HG03045 (cell line): Measurements from ENCODE around the gene ARID5A.
A peak's percentile ranks its signal among the peaks of the same experiment; 100 is the strongest.

Experiments used
- ATAC-seq: cut with Tn5 transposase; IDR thresholded peaks from one replicate; pipeline ENCODE4 v1.9.1; 2021; ENCODE audit warnings: mild to moderate bottlenecking, moderate library complexity; ENCODE audit not compliant: unreplicated experiment

The ARID5A gene

DNA sequence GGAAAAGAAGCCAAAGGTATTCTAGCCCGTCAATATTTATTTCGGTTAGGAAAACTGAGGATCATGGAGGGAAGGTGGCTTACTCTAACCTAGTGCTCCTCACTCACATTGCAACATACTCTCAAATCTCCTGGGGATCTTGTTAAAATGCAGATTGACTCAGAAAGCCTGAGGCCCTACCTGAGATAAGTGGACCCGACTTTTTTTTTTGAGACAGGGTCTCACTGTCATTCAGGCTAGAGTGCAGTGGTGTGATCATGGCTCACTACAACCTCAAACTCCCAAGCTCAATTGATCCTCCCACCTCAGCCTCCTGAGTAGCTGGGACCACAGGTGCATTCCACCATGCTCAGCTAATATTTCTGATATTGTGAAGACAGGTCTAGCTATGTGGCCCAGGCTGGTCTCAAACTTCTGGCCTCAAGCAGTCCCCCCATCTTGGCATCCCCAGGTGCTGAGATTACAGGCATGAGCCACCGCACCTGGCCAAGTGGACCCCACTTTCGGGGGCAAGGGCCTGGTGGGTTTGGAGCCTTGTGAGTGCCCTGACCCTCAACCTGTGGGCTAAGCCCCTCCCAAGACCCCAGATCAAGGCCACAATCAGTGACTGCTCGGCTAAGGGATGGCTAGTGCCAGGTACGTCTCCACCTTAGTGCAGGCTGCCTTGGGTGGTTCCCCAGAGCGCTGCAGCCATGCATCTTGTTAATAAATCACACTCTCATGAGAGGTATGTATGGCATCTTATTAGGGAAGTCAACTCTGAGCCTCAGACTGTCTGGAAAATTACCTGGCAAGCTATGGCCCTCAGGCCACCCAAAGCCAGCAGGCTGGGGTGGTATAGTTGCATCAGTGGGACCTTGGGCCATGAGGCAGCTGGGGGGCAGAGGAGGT lies 30.3 kb upstream of the ARID5A start:
- ATAC-seq: no peak

DNA sequence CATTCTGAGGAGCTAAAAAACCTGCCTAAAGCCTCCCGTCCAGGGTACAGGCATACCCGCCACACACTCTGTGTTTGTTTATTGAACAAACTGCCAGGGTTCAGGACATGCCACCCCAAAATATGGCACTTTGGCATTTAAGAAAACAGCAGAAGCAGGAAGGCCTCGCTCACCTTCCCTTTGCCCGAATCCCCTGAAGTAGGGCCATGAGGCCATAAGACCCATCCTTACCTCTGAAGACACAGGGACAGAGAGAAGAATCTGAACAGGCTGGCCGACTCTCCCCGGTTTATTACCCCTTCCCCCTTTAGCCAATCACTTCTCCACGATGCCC lies 29.7 kb upstream of the ARID5A start:
- no peak for ATAC-seq

DNA sequence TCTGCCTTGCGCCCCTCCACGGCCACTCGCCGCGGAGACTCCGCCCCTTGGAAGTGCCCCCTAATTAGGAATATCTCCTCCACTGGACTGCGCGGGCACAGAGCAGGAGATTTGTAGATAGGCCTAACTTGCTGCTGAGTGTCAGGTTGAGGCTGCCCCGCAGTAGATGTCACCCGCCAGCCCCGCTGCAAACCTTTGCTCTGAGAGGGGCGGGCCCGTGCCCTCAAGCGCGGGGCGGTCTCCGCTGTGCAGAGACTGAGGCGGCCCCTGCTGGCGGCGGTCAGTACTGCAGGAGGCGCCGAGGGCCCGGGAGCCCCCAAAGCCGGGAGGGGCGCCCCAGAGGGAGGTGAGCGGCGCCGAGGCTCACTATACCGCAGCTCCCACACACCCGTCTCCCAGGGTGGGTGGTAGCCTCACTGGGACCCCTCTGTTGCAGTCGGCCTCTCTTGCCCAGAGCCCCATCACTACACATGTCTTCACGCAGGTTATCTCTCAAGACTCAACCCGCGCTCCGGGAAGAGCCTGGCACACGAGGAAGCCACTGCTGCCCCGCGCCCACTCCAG lies 28.5 kb upstream of the ARID5A start:
- ATAC-seq: peak; percentile 45

DNA sequence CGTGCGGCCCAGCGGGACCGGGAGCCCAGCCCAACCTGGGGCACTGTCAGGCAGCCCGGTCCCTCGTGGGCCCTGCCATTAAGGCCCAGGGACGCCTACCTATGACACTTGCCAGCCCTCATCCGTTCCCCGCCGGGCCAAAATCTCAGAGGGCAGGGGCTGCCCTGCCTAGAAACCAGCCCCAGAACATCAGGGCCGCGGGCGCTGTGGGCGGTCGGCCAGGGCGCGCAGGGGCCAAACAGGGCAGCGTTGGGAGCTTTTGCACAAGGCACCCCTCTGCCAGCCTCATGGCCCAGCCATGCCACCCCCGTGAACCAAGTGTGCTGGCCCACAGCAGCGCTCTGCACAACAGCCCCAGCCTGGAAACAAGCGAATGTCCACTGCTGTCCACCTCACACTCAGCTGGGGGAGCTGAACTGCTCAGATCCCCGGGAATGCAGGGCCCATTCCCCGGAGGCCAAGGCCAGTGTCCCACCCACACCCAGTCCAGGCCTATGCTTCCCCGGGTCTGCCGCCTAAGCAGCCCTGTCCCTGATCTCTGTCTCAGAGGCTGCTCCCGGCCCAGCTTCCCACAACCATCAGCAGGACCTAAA lies 27.9 kb upstream of the ARID5A start:
- no peak for ATAC-seq

DNA sequence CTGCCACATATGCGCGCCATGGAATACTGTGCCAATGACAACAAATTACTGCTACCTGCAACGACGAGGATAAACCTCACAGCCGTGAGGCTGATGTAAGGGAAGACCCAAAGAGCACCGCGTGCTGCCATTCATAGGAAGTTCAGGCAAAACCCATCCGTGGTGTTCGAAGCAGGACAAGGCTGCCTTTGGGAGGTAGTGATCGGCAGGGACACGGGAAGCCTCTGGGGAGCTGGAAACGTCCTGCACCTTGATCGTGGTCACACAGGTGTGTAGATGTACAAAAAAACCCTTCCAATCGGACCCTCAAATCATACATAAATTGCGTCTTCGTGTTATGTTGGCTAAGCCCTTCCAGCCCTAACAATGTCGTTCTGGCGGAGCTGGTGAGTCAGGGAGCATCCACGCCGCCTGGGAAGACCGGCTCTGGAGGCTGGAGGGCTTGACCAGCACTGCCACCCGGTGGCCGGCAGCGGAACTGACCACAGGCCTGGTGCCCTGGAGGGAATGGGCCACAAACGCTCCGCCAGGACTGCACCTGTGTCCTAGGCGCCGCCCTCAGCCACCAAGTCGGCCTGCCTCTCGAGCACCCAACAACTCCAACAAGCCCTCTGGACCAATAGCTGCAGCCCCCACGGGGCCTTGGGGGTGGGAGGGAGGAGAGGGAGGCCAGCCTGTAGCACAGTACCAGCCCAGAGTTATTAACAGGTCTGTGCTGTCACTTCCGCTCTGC lies 27.3 kb upstream of the ARID5A start:
- ATAC-seq: peak; percentile 72

DNA sequence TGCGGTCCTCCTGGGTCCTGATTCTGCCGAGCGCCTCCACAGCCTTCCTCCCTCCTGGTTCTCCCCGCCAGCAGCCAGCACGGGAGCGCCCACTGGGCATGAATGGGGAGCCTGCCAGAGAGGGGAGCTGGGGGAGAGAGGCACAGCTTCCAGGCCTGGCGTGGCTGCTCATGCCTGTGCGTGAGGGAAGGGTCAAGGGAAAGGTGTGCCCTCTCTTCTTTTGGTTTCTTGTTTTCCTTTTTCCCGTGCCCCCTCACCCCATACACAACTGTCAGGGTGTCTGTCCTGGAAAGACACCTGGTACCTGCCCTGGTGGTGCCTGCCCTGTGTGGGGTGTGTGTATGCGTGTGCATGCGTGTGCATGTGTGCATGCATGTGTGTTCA lies 26.7 kb upstream of the ARID5A start:
- ATAC-seq: no peak

DNA sequence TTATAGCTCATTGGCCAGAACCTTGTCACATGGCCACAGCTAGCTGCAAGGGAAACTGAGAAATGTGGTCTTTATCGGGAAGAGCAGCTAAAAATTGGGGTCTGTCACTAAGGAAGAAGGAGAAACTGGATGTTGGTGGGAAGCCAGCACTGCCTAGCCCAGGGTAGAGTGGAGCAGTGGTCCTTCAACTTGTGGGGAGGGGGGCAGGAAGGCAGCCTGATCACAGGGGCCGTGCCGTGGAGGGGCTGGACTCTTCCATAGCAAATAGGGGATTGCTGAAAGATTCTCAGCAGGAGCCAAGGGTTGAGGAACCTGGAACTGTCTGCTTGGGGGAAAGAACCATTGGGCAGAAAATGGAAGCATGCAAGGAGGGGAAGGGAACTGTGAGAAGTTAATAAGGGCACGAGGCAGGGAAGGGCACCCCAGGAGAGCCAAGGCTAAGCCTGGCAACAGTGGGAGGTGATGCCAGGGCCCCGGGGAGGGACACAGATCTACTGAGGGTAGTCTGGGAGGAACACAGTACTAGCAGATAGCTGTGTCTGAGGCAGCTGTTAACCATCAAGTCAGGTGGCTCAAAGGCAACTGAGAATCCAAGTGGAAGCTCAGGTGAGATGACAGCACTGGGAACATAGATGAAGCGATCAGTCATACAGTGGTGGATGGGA lies 25.5 kb upstream of the ARID5A start:
- ATAC-seq: no peak

DNA sequence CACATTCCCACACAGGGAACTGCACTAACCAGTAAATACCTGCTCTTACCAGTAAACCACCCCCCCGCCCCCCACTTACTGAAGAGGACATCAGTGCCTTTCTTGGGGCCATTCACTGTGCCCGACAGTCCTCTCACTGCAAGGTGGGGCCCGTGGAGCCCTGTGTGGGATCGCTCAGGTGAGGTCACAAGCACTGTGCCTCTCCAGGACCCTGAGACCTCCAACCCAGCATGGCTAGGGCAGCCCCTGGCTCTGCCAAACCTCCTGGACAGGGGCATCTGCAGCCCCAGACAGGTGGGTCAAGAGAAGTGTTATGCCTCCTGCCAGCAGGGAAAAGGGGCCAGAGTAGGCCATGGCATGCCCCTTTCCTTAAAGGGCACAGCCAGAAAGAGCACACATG lies 24.7 kb upstream of the ARID5A start:
- no peak for ATAC-seq

DNA sequence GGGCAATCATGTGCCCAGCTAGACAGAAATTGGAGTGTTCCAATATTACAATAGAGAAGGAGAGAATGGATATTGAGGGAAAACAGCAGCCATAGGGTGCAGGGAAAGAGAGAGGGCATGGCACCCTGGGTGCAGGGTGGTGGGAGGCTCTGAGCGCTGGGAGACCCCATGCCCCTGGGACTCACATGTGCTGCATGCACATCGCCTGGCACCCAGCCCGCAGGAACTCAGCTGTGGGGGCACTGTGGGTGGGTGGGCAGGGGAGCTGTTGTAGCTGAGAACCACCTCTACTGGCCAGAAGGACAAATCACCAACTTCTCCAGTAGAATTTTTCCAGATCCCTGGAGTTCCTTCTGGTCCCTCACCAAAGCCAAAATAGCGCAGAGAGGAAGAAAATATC lies 24.2 kb upstream of the ARID5A start:
- no peak for ATAC-seq

DNA sequence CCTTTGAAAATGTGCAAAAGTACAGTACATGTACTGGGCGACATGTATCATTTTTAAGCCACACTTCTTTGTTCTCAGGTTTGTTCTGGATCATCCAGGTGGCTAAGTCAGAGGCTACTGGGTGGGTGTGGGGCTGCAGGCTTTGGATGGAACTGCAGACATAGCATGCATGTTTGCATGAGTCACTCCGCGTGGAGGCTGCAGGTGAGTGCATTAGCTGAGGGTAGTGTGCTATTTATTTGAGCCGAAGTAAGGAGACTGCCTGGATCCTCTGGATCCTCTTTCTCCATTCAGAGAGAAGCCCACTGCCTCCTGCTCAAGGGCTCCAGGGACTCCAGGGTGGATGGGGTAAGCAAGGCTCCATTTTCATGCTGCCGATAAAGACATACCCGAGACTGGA lies 22.0 kb upstream of the ARID5A start:
- ATAC-seq: no peak

DNA sequence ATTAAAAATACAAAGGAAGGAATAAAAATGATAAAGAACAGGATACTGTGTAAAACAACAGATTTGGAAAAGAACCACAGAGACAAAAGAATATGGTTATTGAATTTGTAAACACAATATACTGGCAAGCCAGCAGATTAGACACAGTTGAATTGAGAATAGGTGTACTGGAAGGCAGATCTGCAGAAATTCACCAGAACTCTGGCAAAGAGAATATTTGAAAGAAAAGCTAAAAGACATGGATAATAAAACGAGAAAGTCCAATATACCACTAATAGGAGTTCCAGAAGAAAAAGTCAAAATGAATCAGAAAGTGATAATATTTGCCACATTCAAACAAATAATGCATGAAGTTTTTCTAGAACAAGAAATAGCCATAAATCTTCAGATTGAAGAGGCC lies 19.5 kb upstream of the ARID5A start:
- no peak for ATAC-seq

DNA sequence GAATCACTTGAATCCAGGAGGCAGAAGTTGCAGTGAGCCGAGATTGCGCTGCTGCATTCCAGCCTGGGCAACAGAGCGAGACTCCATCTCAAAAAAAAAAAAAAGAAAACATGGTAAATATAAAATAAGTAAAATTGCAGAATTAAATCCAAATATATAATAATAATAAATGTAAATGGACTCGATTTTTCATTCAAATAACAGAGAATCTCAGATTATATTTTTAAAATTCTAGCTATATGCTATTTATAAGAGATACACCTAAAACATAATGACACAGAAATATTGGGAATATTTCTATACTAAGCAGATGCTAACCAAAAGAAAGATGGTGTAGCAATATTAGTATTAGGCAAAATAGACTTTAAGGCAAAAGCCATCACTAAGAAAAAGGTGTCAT lies 16.3 kb upstream of the ARID5A start:
- no peak for ATAC-seq

DNA sequence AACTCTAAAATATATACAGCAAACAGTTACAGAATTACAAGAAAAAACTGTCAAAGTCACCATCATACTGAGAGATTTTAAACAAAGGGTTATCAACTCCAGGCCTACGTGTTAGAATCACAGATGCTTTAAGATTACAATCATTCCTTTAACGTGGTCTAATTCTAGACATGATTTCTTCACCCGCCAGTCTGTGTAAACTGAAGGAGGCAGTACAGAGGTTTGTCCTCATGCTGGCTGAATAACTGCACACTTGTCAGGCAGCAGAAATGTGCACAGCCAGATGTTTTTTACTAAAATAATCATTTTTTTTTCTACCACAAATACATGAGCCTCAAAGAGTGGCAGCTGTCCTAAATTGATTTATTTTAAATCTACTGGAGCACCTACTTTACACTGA lies 15.9 kb upstream of the ARID5A start:
- ATAC-seq: no peak

DNA sequence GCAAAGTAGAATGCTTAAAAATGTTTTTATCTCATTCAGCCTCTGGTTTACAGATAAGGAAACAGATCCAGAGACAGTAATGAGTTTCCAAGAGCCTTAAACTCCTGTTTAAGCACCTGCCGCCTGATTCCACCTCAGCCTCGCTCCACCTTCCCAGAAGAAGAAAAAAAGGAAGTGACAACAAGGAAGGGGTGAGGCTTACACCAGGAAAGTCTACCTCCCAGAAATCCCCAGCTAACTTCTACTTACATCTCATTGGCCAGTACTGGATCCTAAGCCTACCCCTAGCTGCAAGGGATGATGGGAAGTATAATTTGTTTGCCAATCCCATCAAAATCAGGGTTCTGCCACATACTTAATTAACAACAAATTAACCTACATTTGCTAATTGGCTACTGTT lies 15.3 kb upstream of the ARID5A start:
- ATAC-seq: no peak

DNA sequence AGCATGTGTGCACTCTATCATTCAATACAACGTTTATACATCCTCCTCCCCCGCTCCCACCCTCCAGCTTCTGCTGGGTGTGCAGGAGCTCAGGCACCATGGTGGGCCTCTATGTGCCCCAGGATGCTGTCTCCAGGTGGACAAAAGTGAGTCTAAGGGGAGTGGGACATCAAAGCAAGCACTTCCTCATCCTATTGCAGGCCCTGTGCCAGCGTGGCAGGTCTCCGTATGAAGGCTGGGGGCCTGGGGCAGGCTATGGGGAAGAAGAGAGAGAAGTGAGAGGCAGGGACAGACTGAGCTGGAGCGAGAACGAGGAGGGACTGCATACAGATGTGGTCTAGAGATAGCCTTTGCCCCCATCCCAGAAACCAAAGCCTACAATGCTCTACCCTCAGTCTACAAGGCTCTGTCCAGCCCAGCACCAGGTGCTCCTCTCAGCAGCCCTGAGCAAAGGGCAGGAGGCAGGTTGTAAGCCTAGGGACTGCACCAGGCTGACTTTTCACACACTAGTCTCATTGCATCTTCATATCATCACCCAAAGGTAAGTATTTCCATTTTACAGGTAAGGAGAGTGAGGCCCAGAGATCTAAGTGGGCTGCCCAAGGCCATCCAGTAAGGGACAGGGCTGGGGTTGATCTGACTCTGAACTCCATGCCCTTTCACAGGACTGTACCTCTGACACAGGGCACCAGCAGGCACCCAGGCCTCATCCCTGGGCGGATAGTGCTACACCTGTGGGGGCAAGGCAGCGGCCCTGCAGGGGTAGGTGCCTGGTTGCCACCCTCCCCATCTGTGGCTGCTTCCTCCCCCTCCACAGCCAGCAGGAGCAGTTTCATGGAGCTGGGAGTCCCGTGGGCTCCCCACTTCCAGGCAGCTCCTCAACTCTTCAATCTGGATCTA lies 14.0 kb upstream of the ARID5A start:
- no peak for ATAC-seq

DNA sequence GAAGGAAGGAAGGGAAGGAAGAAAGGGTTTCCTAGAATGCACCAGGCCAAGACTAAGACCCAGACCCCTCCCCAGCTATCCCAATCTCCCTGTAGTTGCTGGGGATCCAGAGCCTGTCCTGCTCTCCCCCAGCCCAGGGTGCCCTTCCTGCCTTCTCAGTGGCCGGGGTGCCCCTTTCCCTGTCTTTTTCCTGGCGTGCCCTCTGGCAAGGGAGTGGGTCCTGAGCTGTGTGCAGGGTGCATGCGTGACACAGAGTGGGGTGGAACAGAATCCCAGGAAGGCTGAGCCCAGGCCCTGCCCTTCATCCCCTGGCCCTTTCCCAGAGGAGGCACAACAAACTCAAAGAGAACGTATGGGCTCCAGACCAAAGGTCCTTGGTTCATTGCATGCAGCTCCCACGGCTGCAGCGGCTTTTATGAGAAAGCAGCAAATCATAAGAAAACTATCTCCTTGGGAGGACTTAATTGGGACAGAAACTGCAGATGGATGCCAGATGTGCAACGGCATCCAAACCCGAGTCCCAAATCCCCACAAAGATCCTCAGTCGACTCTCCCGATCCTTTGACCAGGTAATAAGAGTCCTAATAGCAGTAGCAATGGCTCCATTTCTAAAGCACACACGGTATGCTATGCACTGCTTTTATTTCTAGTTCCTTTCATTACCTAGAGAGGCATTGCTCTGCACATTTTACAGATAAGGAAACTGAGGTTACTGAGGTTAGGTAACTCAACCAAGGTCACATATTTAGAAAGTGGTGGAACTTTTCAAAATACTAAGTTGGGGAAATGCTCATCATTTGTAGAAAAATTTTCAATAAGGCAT lies 12.7 kb upstream of the ARID5A start:
- no peak for ATAC-seq

DNA sequence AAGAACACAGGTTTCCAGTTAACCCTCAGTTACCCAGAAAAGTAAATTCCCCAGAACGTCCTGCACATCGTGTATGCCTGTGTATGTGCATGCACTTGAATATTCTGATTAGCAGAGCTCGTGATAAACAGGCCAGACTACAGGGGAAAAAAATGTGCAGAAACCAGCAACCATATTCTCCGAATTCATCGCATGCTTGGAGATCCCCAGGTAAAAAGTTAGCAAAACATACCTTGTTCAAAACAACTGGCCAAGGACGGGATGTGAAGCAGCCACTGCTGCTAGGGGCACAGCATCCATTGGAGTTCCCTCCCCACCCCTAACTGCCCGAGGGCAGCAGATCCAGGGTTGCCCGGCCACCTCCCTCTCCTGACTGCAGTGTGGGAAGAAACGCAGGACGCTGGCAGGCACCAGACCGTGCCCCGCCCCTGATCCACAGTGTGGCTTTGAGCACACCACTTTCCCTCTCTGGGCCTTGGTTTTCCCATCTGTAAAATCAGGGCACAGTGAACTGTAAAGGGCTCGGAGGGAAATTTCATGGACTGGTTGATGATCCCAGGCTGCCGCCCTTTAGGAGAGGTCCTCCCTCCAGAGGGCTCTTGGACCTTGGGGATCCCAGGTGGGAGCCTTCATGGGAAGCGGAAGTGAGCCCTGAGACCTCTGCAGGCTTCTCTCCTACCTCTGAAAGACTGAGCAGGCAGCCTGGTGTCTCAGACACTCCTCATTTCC lies 11.9 kb upstream of the ARID5A start:
- ATAC-seq: no peak

DNA sequence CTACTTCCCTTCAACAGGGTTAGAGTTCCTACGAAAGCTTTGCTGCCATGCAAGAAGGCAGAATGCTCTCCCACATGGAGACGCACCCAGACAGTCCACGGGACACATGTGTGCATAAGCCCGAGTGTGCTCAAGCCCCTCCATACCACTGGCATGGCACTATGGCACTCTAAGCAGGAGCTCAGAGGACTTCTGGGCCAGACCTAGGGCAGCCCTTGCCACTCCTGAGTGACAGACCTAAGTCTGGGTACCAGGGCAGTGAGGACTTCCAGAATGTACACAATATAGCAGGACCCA lies 11.4 kb upstream of the ARID5A start:
- no peak for ATAC-seq

DNA sequence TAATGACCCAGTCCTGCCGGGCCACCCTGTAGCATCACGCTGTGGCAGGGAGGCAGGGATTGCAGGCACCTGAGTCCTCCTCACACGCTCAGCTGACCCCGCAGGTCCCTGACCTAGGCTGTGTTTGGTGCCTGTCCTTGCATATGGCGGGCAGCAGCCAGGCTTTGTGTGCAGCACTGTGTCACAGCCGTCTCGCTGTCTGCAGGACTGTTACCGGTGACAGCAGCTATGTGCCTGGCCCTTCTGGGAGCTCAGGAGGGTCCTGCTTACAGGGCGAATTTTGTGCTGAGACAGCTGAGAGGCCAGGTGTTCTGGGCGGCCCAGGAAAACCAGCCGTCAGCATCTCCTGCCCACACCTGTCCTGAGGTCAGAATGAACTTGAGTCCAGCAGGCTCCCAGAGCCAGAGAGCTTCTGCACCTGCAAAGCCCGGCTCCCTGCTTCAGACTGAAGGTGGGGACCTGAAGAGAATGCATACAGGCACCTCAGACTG lies 10.4 kb upstream of the ARID5A start:
- ATAC-seq: no peak
